Measurements from ENCODE around the gene SNAP47. TPM values are rescaled to one million over a fixed set of nuclear protein-coding genes. Genes with fewer than 3 reads are reported as not detected.

Gene SNAP47
- total RNA-seq, 1 donor, result 51.4 TPM

- no peaks in the 10 kb centered on the region for H3K36me3 ChIP-seq (ENCODE audit: insufficient read depth, low read length)
- H3K4me2 ChIP-seq (ENCODE audit: insufficient read depth, low read length), result no peak overlapping the region
- no peak for TF ChIP-seq CTCF (IDR thresholded peaks at IDR 0.05; ENCODE audit: extremely low read depth, low read depth, low read length)
Observed at GRCh38 chr1:227718932-227719331, 16.3 kb upstream of the SNAP47 start.

DNA sequence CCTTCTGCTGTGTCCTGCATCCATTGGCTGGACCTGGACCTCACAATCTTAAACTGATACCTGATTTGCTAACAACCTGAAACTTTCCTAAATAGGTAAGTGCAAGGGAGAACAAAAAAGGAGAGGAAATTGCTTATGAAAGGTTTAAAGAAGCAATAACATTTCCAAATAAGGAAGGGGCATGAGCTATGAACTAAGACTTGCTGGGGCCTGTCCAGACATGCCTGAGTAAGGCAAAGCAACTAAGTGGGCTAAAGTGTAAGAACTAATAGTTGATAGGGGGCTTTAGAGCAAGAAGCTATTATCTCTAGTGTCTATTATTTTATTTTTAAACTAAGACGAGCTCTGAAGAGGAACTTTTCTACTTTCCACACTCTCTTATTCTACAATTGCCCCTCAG is 11.8 kb upstream of the SNAP47 start:
- Histone ChIP-seq H3K27ac (ENCODE audit: low read depth, low read length) (no peak overlapping the region), H3K36me3 (ENCODE audit: insufficient read depth, low read length) (no peaks in the 10 kb centered on the region), H3K9me3 (ENCODE audit: low read depth, low read length) (peaks cover 6% of the 10 kb centered on the region), H3K4me1 (ENCODE audit: insufficient read depth, low read length) (no peaks in the 10 kb centered on the region), H3K4me3 (ENCODE audit: insufficient read depth, low read length) (no peak overlapping the region), H2AFZ (ENCODE audit: low read length) (peak overlapping the region; percentile 15), H3K4me2 (ENCODE audit: insufficient read depth, low read length) (no peak overlapping the region), H3K27me3 (ENCODE audit: insufficient read depth, low read length) (peaks cover 8% of the 10 kb centered on the region), H3K79me2 (ENCODE audit: insufficient read depth, low read length) (no peaks in the 10 kb centered on the region), H4K20me1 (ENCODE audit: insufficient read depth, low read length) (no peaks in the 10 kb centered on the region)
- no peak for DNase-seq (ENCODE audit: insufficient read length, low spot score, missing footprints)
- no peak for TF ChIP-seq CTCF (IDR thresholded peaks at IDR 0.05; ENCODE audit: extremely low read depth, low read depth, low read length)

More at GRCh38 chr1:227718932-227719331, 16.3 kb upstream of the SNAP47 start:
- Histone ChIP-seq H3K4me1 (ENCODE audit: insufficient read depth, low read length) (no peaks in the 10 kb centered on the region), H3K79me2 (ENCODE audit: insufficient read depth, low read length) (no peaks in the 10 kb centered on the region), H3K27ac (ENCODE audit: low read depth, low read length) (no peak overlapping the region), H3K4me3 (ENCODE audit: insufficient read depth, low read length) (no peak overlapping the region), H3K27me3 (ENCODE audit: insufficient read depth, low read length) (no peaks in the 10 kb centered on the region), H4K20me1 (ENCODE audit: insufficient read depth, low read length) (no peaks in the 10 kb centered on the region), H3K9me3 (ENCODE audit: low read depth, low read length) (peaks cover 6% of the 10 kb centered on the region), H2AFZ (ENCODE audit: low read length) (no peak overlapping the region)
- no peak for DNase-seq (ENCODE audit: insufficient read length, low spot score, missing footprints)

- no peak overlapping the region for H3K4me2 ChIP-seq (ENCODE audit: insufficient read depth, low read length)
- H3K4me1 ChIP-seq (ENCODE audit: insufficient read depth, low read length), result no peaks in the 10 kb centered on the region
- no peak for TF ChIP-seq CTCF (IDR thresholded peaks at IDR 0.05; ENCODE audit: extremely low read depth, low read depth, low read length)
- no peak overlapping the region for H3K4me3 ChIP-seq (ENCODE audit: insufficient read depth, low read length)
- no peak overlapping the region for H2AFZ ChIP-seq (ENCODE audit: low read length)
- peaks cover 12% of the 10 kb centered on the region for H4K20me1 ChIP-seq (ENCODE audit: insufficient read depth, low read length)
- H3K27me3 ChIP-seq (ENCODE audit: insufficient read depth, low read length), result peaks cover 8% of the 10 kb centered on the region
- H3K27ac ChIP-seq (ENCODE audit: low read depth, low read length), result no peak overlapping the region
- DNase-seq (ENCODE audit: insufficient read length, low spot score, missing footprints), result peak; percentile 48
- H3K79me2 ChIP-seq (ENCODE audit: insufficient read depth, low read length), result no peaks in the 10 kb centered on the region
- peaks cover 1% of the 10 kb centered on the region for H3K9me3 ChIP-seq (ENCODE audit: low read depth, low read length)
- no peaks in the 10 kb centered on the region for H3K36me3 ChIP-seq (ENCODE audit: insufficient read depth, low read length)
Observed at GRCh38 chr1:227725046-227725445, 10.2 kb upstream of the SNAP47 start.

DNA sequence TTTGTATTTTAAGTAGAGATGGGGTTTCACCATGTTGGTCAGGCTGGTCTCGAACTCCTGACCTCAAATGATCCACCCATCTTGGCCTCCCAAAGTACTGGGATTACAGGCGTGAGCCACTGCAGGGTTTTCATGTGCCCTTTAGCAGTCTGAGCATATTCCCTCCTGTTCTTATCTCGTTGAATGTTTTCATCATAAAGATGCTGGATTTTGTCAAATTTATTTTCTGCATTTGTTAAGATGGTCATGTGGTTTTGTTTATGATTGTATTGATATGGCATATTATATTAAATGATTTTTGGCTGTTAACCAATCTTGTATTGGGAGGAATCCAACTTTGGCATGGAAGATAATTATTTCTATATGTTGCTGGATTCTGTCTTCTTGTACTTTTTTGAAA is 8.9 kb upstream of the SNAP47 start:
- H3K9me3 ChIP-seq (ENCODE audit: low read depth, low read length), result no peaks in the 10 kb centered on the region
- H3K4me2 ChIP-seq (ENCODE audit: insufficient read depth, low read length), result no peak overlapping the region
- no peak for TF ChIP-seq CTCF (IDR thresholded peaks at IDR 0.05; ENCODE audit: extremely low read depth, low read depth, low read length)
- peaks cover 20% of the 10 kb centered on the region for H4K20me1 ChIP-seq (ENCODE audit: insufficient read depth, low read length)
- no peak overlapping the region for H3K4me3 ChIP-seq (ENCODE audit: insufficient read depth, low read length)
- no peaks in the 10 kb centered on the region for H3K4me1 ChIP-seq (ENCODE audit: insufficient read depth, low read length)
- no peak overlapping the region for H2AFZ ChIP-seq (ENCODE audit: low read length)
- DNase-seq (ENCODE audit: insufficient read length, low spot score, missing footprints), result no peak
- H3K79me2 ChIP-seq (ENCODE audit: insufficient read depth, low read length), result no peaks in the 10 kb centered on the region
- H3K27me3 ChIP-seq (ENCODE audit: insufficient read depth, low read length), result peaks cover 8% of the 10 kb centered on the region
- no peak overlapping the region for H3K27ac ChIP-seq (ENCODE audit: low read depth, low read length)
- no peaks in the 10 kb centered on the region for H3K36me3 ChIP-seq (ENCODE audit: insufficient read depth, low read length)

All from osteoblast (primary cell).